ENCODE results near the gene AHR.

DNA sequence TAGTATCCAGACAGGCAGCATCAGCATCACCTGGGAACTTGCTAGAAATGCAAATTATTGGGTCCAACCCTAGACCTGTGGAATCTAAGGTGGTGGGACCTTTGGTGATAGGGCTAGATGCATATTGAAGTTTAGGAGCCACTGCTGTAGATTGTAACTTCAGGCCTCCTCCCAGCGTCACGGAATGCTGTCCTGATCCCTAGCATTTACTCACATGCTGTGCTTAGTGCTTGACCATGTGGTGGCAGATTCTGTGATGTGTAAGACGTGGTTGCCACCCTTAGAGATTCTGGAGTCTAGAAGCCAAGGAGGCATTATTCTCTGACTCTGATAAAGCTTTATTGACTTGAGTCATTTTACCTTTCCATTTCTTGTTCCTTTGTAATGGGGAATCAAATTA, 13.5 kb downstream of the AHR start:
- TF ChIP-seq, protein P1, sequence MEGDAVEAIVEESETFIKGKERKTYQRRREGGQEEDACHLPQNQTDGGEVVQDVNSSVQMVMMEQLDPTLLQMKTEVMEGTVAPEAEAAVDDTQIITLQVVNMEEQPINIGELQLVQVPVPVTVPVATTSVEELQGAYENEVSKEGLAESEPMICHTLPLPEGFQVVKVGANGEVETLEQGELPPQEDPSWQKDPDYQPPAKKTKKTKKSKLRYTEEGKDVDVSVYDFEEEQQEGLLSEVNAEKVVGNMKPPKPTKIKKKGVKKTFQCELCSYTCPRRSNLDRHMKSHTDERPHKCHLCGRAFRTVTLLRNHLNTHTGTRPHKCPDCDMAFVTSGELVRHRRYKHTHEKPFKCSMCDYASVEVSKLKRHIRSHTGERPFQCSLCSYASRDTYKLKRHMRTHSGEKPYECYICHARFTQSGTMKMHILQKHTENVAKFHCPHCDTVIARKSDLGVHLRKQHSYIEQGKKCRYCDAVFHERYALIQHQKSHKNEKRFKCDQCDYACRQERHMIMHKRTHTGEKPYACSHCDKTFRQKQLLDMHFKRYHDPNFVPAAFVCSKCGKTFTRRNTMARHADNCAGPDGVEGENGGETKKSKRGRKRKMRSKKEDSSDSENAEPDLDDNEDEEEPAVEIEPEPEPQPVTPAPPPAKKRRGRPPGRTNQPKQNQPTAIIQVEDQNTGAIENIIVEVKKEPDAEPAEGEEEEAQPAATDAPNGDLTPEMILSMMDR (IDR thresholded peaks at IDR 0.05; ENCODE audit: low read depth, low read length, poor library complexity, severe bottlenecking) = no peak
- no peak for TF ChIP-seq EZH2phosphoT487 (IDR thresholded peaks at IDR 0.05; ENCODE audit: borderline replicate concordance, low read length)
